ENCODE results near the gene CD47.

DNA sequence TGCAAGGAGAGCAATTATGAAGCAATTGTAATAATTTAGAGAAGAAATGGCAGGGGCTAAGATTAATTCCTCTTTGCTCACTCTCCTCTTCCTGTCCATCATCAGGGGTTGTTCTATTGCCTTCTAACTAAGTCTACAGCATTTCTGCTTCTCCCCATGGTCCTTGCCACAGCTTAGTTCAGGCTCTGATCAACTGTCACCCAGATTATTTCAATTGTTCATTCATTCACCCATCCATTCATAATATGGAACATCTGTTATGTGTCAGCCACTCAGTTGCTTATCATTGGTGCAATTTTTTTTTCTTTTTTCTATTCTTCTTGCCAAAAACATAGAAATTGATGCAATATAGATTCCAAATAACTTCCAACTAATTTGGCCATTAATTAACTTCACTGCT, 93.2 kb downstream of the CD47 start:
- no peak for TF ChIP-seq RAD51 (IDR thresholded peaks at IDR 0.05)
- TF ChIP-seq SP1 (IDR thresholded peaks at IDR 0.05; ENCODE audit: low read depth, low read length) = no peak
- TF ChIP-seq ETV6 (conservative IDR thresholded peaks at IDR 0.05 in 1 of 2, IDR thresholded peaks at IDR 0.05 in 1 of 2; ENCODE audit: borderline replicate concordance in 1 of 2, low read depth in 1 of 2) = no peak
- no peak for TF ChIP-seq TAF1 (IDR thresholded peaks at IDR 0.05; ENCODE audit: borderline replicate concordance, low read depth, low read length)
- no peak for TF ChIP-seq BRCA1 (IDR thresholded peaks at IDR 0.05; ENCODE audit: low read depth, low read length)
- TF ChIP-seq, protein P1, sequence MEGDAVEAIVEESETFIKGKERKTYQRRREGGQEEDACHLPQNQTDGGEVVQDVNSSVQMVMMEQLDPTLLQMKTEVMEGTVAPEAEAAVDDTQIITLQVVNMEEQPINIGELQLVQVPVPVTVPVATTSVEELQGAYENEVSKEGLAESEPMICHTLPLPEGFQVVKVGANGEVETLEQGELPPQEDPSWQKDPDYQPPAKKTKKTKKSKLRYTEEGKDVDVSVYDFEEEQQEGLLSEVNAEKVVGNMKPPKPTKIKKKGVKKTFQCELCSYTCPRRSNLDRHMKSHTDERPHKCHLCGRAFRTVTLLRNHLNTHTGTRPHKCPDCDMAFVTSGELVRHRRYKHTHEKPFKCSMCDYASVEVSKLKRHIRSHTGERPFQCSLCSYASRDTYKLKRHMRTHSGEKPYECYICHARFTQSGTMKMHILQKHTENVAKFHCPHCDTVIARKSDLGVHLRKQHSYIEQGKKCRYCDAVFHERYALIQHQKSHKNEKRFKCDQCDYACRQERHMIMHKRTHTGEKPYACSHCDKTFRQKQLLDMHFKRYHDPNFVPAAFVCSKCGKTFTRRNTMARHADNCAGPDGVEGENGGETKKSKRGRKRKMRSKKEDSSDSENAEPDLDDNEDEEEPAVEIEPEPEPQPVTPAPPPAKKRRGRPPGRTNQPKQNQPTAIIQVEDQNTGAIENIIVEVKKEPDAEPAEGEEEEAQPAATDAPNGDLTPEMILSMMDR (IDR thresholded peaks at IDR 0.05 in 2 of 3, conservative IDR thresholded peaks at IDR 0.05 in 1 of 3; ENCODE audit: control insufficient read depth in 2 of 3, extremely low read depth in 1 of 3, insufficient read depth in 1 of 3, low read depth in 3 of 3, low read length in 3 of 3) = no peak
- TF ChIP-seq NRF1 (conservative IDR thresholded peaks at IDR 0.05; ENCODE audit: low read depth, low read length) = no peak
- no peak for TF ChIP-seq SUZ12 (IDR thresholded peaks at IDR 0.05; ENCODE audit: unreplicated experiment)
- TF ChIP-seq SRF (IDR thresholded peaks at IDR 0.05; ENCODE audit: low read depth in 2 of 2, low read length in 2 of 2) = no peak
- TF ChIP-seq POLR2AphosphoS5 (IDR thresholded peaks at IDR 0.05; ENCODE audit: low read length) = no peak
- TF ChIP-seq MYC (IDR thresholded peaks at IDR 0.05; ENCODE audit: insufficient read depth, insufficient read length, insufficient replicate concordance, low read length, severe bottlenecking) = no peak
- no peak for TF ChIP-seq GABPA (IDR thresholded peaks at IDR 0.05; ENCODE audit: low read depth)
- TF ChIP-seq FOS (IDR thresholded peaks at IDR 0.05; ENCODE audit: borderline replicate concordance, extremely low read depth, insufficient read length) = no peak
